PC-3 (cell line): ENCODE data around the gene FAAP100. TPM values are rescaled to one million over a fixed set of nuclear protein-coding genes. Genes with fewer than 3 reads are reported as not detected.

ENCODE experiments used
- ATAC-seq: fragments of 200-7000 bp; cut with Tn5 transposase; 2 replicates; pipeline ENCODE4 v1.9.1; 2020; ENCODE audit warnings: mild to moderate bottlenecking, moderate library complexity
- BruUV-seq: library from RNA; stranded (reverse); fragments of 400-500 nt; replicated peaks from 2 replicates; lab custom pipeline; 2021; lab: Mats Ljungman, UMichigan
- CTCF ChIA-PET: fragments of 300-600 bp; sonication (Branson Sonifier 250); formaldehyde crosslinking; loops from one replicate; lab custom pipeline; 2022; ENCODE audit warnings: antibody characterized with exemption; lab: Charles Lee
- POLR2A ChIA-PET: fragments of 300-600 bp; sonication (Branson Sonifier 250); formaldehyde crosslinking; loops from one replicate; lab custom pipeline; 2022; ENCODE audit warnings: antibody characterized with exemption; ENCODE audit not compliant: unreplicated experiment; lab: Charles Lee
- DNase-seq: peaks from one replicate; pipeline ENCODE4 v3.0.0-alpha.2; 2015
- H2AFZ ChIP-seq: fragments of 300-600 bp; sonication (generic); 2 replicates; pipeline ENCODE4 v1.6.0; 2016; ENCODE audit warnings: antibody characterized with exemption, low read length
- H3F3A ChIP-seq: fragments of 300-600 bp; sonication (generic); one replicate; pipeline ENCODE4 v1.6.0; 2017; ENCODE audit warnings: antibody characterized with exemption, low read length, control low read depth, mild to moderate bottlenecking; ENCODE audit not compliant: unreplicated experiment
- H3K27ac ChIP-seq: fragments of 300-600 bp; sonication (generic); 2 replicates; pipeline ENCODE4 v1.5.1; 2016; ENCODE audit warnings: mild to moderate bottlenecking, low read length
- H3K27me3 ChIP-seq: fragments of 300-600 bp; sonication (generic); 2 replicates; pipeline ENCODE4 v1.6.1; 2016; ENCODE audit warnings: low read length, mixed read lengths
- H3K36me3 ChIP-seq: fragments of 300-600 bp; sonication (generic); 2 replicates; pipeline ENCODE4 v1.6.1; 2016; ENCODE audit warnings: low read depth, mixed run types, low read length, mixed read lengths
- H3K4me1 ChIP-seq: fragments of 300-600 bp; sonication (generic); 2 replicates; pipeline ENCODE4 v1.5.1; 2016; ENCODE audit warnings: low read length; ENCODE audit not compliant: insufficient read depth
- H3K4me2 ChIP-seq: fragments of 300-600 bp; sonication (generic); 2 replicates; pipeline ENCODE4 v1.6.0; 2016; ENCODE audit warnings: low read length
- H3K4me3 ChIP-seq: fragments of 300-600 bp; sonication (generic); 2 replicates; pipeline ENCODE4 v1.5.1; 2016; ENCODE audit warnings: mild to moderate bottlenecking, low read length, mixed read lengths
- H3K79me2 ChIP-seq: fragments of 300-600 bp; sonication (generic); 2 replicates; pipeline ENCODE4 v1.6.1; 2017; ENCODE audit warnings: low read length, mixed read lengths
- H3K9ac ChIP-seq: fragments of 300-600 bp; sonication (generic); 2 replicates; pipeline ENCODE4 v1.6.0; 2016; ENCODE audit warnings: mild to moderate bottlenecking, low read length
- H3K9me2 ChIP-seq: fragments of 300-600 bp; sonication (generic); replicated peaks from 2 replicates; pipeline ENCODE4 v1.6.1; 2016; ENCODE audit warnings: mixed run types, low read length, mixed read lengths
- H3K9me3 ChIP-seq: fragments of 300-600 bp; sonication (generic); 2 replicates; pipeline ENCODE4 v1.6.1; 2016; ENCODE audit warnings: low read length, mixed read lengths
- H4K20me1 ChIP-seq: fragments of 300-600 bp; sonication (generic); 2 replicates; pipeline ENCODE4 v1.6.1; 2016; ENCODE audit warnings: low read length, mixed read lengths
- CTCF ChIP-seq: fragments of 300-600 bp; sonication (generic); conservative IDR thresholded peaks from 2 replicates; pipeline ENCODE4 v1.5.1; 2017; ENCODE audit warnings: antibody characterized with exemption, low read depth, mild to moderate bottlenecking, low read length
- EZH2 ChIP-seq: fragments of 300-600 bp; sonication (generic); IDR thresholded peaks from one replicate; pipeline ENCODE4 v1.6.1; 2017; ENCODE audit warnings: antibody characterized with exemption, mild to moderate bottlenecking, low read length; ENCODE audit not compliant: unreplicated experiment
- EZH2phosphoT487 ChIP-seq: fragments of 300-600 bp; sonication (generic); IDR thresholded peaks from 2 replicates; pipeline ENCODE4 v1.6.1; 2018; ENCODE audit warnings: mild to moderate bottlenecking, antibody characterized with exemption, low read length, borderline replicate concordance
- intact Hi-C: fragments of 100-400 bp; cut with micrococcal nuclease; formaldehyde crosslinking; loops from 2 replicates; pipeline ENCODE4 v1.9.0; 2023
- total RNA-seq: library from RNA; depleted of rRNA; stranded (reverse); fragments of >200 nt; gene quantifications from 2 replicates; pipeline ENCODE4 v1.2.3, GENCODE V29; 2014

The FAAP100 gene
- total RNA-seq, 1 experiment from 2014 or later = 23.3 TPM

- H3K27ac ChIP-seq = no peak overlapping the region
These were observed 13.2 kb downstream of the FAAP100 start for GRCh38 chr17:81538651-81539570.

GRCh38 chr17:81537856-81538555 is 14.1 kb downstream of the FAAP100 start:
- no peak for ATAC-seq
- Histone ChIP-seq H3K27me3 (no peaks in the 10 kb centered on the region), H3K4me1 (no peaks in the 10 kb centered on the region), H3K4me2 (no peak overlapping the region), H3K4me3 (no peak overlapping the region), H2AFZ (no peak overlapping the region), H3K9me2 (no peaks in the 10 kb centered on the region), H3K27ac (no peak overlapping the region), H3K9me3 (no peaks in the 10 kb centered on the region), H3K36me3 (no peaks in the 10 kb centered on the region), H3F3A (no peaks in the 10 kb centered on the region), H4K20me1 (no peaks in the 10 kb centered on the region), H3K79me2 (no peaks in the 10 kb centered on the region), H3K9ac (no peak overlapping the region)
- BruUV-seq = no TSS peak
- POLR2A ChIA-PET = no interaction called here
- DNase-seq = no peak
- intact Hi-C loops = no loop called here
- TF ChIP-seq CTCF (no peak; the same call in 1 of the 2 replicates), EZH2 (no peak), EZH2phosphoT487 (no peak)
- CTCF ChIA-PET = interaction anchor here (0.6 kb wide), 2 partner anchors 19 to 88 kb away, joined by 3 to 4 read pairs; no protein-coding TSS in a partner anchor

More at GRCh38 chr17:81538651-81539570, 13.2 kb downstream of the FAAP100 start:
- TF ChIP-seq CTCF = no peak
- no peak for TF ChIP-seq EZH2
- TF ChIP-seq EZH2phosphoT487 = no peak
- H2AFZ ChIP-seq = no peak overlapping the region
- H3F3A ChIP-seq = no peaks in the 10 kb centered on the region
- no peaks in the 10 kb centered on the region for H3K4me1 ChIP-seq
- no peaks in the 10 kb centered on the region for H3K27me3 ChIP-seq
- POLR2A ChIA-PET = interaction anchor here (0.6 kb wide), 1 partner anchor 230 kb away, joined by 5 read pairs; no protein-coding TSS in a partner anchor
- no peaks in the 10 kb centered on the region for H3K9me2 ChIP-seq
- no peak overlapping the region for H3K4me3 ChIP-seq
- H3K9ac ChIP-seq = no peak overlapping the region
- DNase-seq (no peak), ATAC-seq (no peak)
- no TSS peak for BruUV-seq
- H3K36me3 ChIP-seq = 0 out of 2 replicates have a peak, but pooled peaks cover 3% of the 10 kb centered on the region
- CTCF ChIA-PET = interaction anchor here (0.6 kb wide), 1 partner anchor 87 kb away, joined by 4 read pairs; no protein-coding TSS in a partner anchor
- H4K20me1 ChIP-seq = no peaks in the 10 kb centered on the region
- H3K4me2 ChIP-seq = no peak overlapping the region
- intact Hi-C loops = no loop called here
- no peaks in the 10 kb centered on the region for H3K9me3 ChIP-seq
- no peaks in the 10 kb centered on the region for H3K79me2 ChIP-seq
